ENCODE measurements around the gene NKIRAS1.

DNA sequence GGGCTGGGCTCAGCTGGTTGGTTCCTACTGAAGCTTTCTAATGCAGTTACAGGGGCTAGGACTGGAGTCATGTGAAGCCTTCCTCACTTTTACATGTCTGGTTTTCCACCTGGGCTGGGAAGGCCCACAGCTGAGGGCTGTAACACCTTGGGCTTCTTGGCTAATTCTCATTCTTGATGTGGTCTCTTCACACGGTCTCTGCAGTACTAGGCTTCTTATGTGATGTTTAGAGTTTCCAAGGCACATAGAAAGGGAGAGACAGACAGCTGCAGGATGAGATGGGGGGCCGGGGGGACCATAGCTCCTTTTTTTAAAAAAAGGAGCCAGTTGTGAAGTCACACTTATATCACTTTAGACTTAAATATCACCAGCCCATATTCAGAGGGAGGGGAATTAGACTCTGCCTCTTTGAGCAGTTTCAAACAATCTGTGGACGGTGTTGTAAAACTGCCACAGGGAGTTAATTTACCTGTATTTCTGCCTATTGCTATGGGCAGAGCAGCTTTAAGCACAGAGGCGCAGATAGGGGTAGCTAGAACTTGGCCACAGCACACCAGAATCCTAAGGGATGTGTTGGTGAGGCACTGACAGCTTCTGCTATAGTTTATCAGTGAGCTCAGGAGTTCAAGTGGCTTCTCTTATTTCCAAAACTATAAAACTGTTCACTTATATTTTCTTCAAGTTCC is 46.7 kb downstream of the NKIRAS1 start:
- no peak for TF ChIP-seq EZH2phosphoT487 (conservative IDR thresholded peaks at IDR 0.05; ENCODE audit: low read length)
- TF ChIP-seq, protein P1, sequence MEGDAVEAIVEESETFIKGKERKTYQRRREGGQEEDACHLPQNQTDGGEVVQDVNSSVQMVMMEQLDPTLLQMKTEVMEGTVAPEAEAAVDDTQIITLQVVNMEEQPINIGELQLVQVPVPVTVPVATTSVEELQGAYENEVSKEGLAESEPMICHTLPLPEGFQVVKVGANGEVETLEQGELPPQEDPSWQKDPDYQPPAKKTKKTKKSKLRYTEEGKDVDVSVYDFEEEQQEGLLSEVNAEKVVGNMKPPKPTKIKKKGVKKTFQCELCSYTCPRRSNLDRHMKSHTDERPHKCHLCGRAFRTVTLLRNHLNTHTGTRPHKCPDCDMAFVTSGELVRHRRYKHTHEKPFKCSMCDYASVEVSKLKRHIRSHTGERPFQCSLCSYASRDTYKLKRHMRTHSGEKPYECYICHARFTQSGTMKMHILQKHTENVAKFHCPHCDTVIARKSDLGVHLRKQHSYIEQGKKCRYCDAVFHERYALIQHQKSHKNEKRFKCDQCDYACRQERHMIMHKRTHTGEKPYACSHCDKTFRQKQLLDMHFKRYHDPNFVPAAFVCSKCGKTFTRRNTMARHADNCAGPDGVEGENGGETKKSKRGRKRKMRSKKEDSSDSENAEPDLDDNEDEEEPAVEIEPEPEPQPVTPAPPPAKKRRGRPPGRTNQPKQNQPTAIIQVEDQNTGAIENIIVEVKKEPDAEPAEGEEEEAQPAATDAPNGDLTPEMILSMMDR (IDR thresholded peaks at IDR 0.05; ENCODE audit: insufficient read depth, low read length, poor library complexity, severe bottlenecking): no peak
